OCI-M2 (cell line): ENCODE measurements around the gene RASAL1.
"Not testable (repeated sequence)": the region's sequence is repeated elsewhere in the genome, so short reads cannot be mapped to it uniquely, and the experiment has no call there.

ENCODE experiments used
- DNase-seq: peaks from one replicate; lab custom pipeline; 2025; ENCODE audit not compliant: unreplicated experiment; lab: John Stamatoyannopoulos, UW

The RASAL1 gene

GRCh38 chr12:113118142-113118541 lies 17.4 kb downstream of the RASAL1 start:
- no peak for DNase-seq

GRCh38 chr12:113117684-113118083 lies 17.9 kb downstream of the RASAL1 start:
- not testable (repeated sequence) for DNase-seq

- DNase-seq: no peak
These were observed 18.7 kb downstream of the RASAL1 start for GRCh38 chr12:113116875-113117274.

GRCh38 chr12:113115455-113116126 lies 20.0 kb downstream of the RASAL1 start:
- no peak for DNase-seq

GRCh38 chr12:113114447-113115178 lies 20.9 kb downstream of the RASAL1 start:
- DNase-seq: no peak

- no peak for DNase-seq
These were observed 22.2 kb downstream of the RASAL1 start for GRCh38 chr12:113113397-113113796.

GRCh38 chr12:113112043-113112899 lies 23.3 kb downstream of the RASAL1 start:
- DNase-seq: no peak

GRCh38 chr12:113111247-113111646 lies 24.3 kb downstream of the RASAL1 start:
- no peak for DNase-seq

GRCh38 chr12:113109872-113110599 lies 25.5 kb downstream of the RASAL1 start:
- no peak for DNase-seq

GRCh38 chr12:113109360-113109759 lies 26.2 kb downstream of the RASAL1 start:
- no peak for DNase-seq

GRCh38 chr12:113108308-113108707 lies 27.3 kb downstream of the RASAL1 start:
- no peak for DNase-seq

GRCh38 chr12:113106361-113106760 lies 29.2 kb downstream of the RASAL1 start:
- no peak for DNase-seq

- DNase-seq: no peak
These were observed 29.8 kb downstream of the RASAL1 start for GRCh38 chr12:113105606-113106271.

GRCh38 chr12:113104953-113105510 lies 30.5 kb downstream of the RASAL1 start:
- no peak for DNase-seq

- no peak for DNase-seq
These were observed 31.7 kb downstream of the RASAL1 start for GRCh38 chr12:113103756-113104450.

GRCh38 chr12:113102811-113103210 lies 32.8 kb downstream of the RASAL1 start:
- DNase-seq: no peak

GRCh38 chr12:113101751-113102150 lies 33.8 kb downstream of the RASAL1 start:
- DNase-seq: no peak

- no peak for DNase-seq
These were observed 35.8 kb downstream of the RASAL1 start for GRCh38 chr12:113099764-113100163.

- DNase-seq: no peak
These were observed 36.2 kb downstream of the RASAL1 start for GRCh38 chr12:113099364-113099763.
